ENCODE data around the gene ALAS2.
A peak's percentile ranks its signal among the peaks of the same experiment; 100 is the strongest.

The ALAS2 gene

GRCh38 chrX:55026143-55026542 lies 4.6 kb downstream of the ALAS2 start:
- no peak for DNase-seq (ENCODE audit: low read depth)
- TF ChIP-seq CTCF (IDR thresholded peaks at IDR 0.05; ENCODE audit: control insufficient read depth, insufficient read depth, low read depth, low read length, missing control alignments) = no peak

GRCh38 chrX:55014897-55015299 lies 15.9 kb downstream of the ALAS2 start:
- no peak for DNase-seq (ENCODE audit: low read depth)
- no peak overlapping the region for H3K4me3 ChIP-seq (ENCODE audit: control insufficient read depth, low read depth, low read length)
- no peak for TF ChIP-seq CTCF (IDR thresholded peaks at IDR 0.05; ENCODE audit: control insufficient read depth, insufficient read depth, low read depth, low read length, missing control alignments)

More at GRCh38 chrX:55026143-55026542, 4.6 kb downstream of the ALAS2 start:
- no peak overlapping the region for H3K4me3 ChIP-seq (ENCODE audit: control insufficient read depth, low read depth, low read length)

DNA sequence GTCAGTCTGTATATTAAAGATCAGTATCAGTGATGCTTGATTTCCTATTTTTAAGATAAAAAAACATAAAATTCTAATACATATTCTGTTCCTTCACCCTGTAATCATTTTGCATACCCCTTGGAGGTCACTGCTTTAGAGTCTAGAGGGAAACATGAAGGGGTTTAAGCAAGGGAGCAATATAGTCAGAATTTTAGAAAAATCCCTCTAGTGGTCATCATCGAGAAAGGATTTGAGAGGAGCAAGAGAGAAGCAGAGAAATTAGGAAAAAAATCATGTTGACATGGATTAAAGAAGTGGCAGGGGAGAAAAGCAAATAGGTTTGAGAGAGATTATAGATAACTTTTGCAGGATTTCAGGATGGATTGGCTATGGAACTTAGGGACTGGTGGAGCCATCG lies 19.5 kb downstream of the ALAS2 start:
- no peak for DNase-seq (ENCODE audit: low read depth)
- H3K4me3 ChIP-seq (ENCODE audit: control insufficient read depth, low read depth, low read length) = no peak overlapping the region
- peak; percentile 49 for TF ChIP-seq CTCF (IDR thresholded peaks at IDR 0.05; ENCODE audit: control insufficient read depth, insufficient read depth, low read depth, low read length, missing control alignments)

DNA sequence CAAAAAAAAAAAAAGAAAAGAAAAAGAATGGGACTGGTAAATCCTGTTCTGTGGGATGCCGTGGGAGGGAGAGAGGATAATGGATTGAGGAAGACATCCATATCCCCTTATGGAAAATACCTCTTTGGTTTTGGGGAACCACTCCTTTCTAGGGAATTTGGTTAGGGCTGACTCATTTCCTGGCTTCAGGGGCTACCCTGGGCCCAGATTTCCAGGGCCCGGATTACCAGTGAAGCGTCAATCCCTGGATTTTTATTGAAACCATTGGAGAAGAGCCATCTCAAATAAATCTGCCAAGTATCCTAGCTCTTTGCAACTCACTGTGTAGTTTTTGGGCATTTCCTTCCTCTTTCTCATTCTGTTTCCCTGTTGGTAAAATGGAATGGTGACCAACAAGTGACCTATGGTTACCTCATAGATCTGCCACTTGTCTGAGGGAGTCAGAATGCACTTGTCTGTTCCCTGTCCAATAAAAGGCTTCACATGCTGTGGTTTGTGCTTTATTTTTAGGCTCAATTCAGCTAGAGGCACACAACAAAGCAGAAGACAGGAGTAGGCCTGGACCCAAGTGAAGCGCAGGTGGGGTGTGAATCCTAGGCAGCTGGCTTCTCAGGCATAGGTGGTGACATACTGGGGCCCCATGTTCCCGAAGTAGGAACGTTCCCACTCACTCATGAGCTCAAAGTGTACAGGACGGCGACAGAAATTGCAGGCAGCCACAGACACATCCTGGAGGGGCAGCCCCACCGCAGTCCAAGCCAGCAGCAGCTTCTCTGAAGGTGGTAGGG lies 22.0 kb downstream of the ALAS2 start:
- peak; percentile 14 for DNase-seq (ENCODE audit: low read depth)

GRCh38 chrX:55007656-55008055 lies 23.1 kb downstream of the ALAS2 start:
- no peak overlapping the region for H3K4me3 ChIP-seq (ENCODE audit: control insufficient read depth, low read depth, low read length)
- no peak for TF ChIP-seq CTCF (IDR thresholded peaks at IDR 0.05; ENCODE audit: control insufficient read depth, insufficient read depth, low read depth, low read length, missing control alignments)
- peak; percentile 3 for DNase-seq (ENCODE audit: low read depth)

More for the DNA sequence above, 22.0 kb downstream of the ALAS2 start:
- TF ChIP-seq CTCF (IDR thresholded peaks at IDR 0.05; ENCODE audit: control insufficient read depth, insufficient read depth, low read depth, low read length, missing control alignments) = no peak
- H3K4me3 ChIP-seq (ENCODE audit: control insufficient read depth, low read depth, low read length) = no peak overlapping the region

DNA sequence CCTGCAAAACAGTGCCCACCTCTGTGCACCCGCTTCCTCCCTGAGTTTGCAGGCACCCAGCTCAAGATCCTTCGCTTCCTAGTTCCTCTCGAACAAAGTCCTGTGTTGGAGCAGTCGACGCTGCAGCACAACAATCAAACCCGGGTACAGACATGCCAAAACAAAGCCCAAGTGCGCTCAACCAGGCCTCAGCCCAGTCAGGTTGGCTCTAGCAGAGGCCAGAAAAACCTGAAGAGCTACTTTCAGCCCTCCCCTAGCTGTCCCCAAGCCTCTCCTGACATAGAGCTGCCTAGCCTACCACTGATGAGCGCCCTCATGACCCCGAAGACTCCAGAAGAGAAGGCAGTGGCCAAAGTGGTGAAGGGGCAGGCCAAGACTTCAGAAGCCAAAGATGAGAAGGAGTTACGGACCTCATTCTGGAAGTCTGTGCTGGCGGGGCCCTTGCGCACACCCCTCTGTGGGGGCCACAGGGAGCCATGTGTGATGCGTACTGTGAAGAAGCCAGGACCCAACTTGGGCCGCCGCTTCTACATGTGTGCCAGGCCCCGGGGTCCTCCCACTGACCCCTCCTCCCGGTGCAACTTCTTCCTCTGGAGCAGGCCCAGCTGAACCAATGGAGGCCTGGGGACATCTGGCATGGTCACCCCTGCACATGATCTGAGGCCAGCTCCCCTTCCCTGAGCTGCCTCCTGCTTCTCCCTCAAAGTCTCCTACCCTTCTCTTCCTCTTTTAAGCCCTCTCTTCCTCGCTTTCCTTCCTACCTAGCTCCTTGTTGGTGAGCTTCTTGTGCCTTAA lies 23.8 kb downstream of the ALAS2 start:
- no peak for DNase-seq (ENCODE audit: low read depth)
- no peak overlapping the region for H3K4me3 ChIP-seq (ENCODE audit: control insufficient read depth, low read depth, low read length)
- TF ChIP-seq CTCF (IDR thresholded peaks at IDR 0.05; ENCODE audit: control insufficient read depth, insufficient read depth, low read depth, low read length, missing control alignments) = no peak
